GM18868 (cell line): ENCODE results near the gene VIL1.

Experiments used
- ATAC-seq: cut with Tn5 transposase; IDR thresholded peaks from one replicate; pipeline ENCODE4 v1.9.1; 2021; ENCODE audit warnings: mild to moderate bottlenecking, moderate library complexity; ENCODE audit not compliant: unreplicated experiment

The VIL1 gene

GRCh38 chr2:218405086-218405745 lies 13.7 kb upstream of the VIL1 start:
- ATAC-seq: no peak

DNA sequence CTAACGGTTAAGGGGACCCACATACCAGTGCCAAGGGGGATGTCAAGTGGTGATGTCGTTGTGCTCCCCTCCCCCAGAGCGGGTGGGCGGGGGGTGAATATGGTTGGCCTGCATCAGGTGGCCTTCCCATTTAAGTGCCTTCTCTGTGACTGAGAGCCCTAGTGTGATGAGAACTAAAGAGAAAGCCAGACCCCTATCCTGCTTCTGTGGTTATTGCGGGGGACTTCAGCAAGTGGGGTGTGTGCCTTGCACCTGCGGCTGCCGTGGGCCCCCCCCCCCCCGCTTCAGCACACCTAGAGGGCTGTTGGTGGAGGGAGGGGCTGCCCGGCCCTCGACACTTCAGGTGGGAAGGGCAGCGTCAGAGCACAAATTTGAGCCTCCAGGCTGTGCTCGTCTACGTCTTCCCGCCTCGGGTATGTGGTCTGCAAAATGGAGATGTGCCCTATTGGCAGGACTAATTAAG lies 13.1 kb upstream of the VIL1 start:
- ATAC-seq: peak; percentile 11

DNA sequence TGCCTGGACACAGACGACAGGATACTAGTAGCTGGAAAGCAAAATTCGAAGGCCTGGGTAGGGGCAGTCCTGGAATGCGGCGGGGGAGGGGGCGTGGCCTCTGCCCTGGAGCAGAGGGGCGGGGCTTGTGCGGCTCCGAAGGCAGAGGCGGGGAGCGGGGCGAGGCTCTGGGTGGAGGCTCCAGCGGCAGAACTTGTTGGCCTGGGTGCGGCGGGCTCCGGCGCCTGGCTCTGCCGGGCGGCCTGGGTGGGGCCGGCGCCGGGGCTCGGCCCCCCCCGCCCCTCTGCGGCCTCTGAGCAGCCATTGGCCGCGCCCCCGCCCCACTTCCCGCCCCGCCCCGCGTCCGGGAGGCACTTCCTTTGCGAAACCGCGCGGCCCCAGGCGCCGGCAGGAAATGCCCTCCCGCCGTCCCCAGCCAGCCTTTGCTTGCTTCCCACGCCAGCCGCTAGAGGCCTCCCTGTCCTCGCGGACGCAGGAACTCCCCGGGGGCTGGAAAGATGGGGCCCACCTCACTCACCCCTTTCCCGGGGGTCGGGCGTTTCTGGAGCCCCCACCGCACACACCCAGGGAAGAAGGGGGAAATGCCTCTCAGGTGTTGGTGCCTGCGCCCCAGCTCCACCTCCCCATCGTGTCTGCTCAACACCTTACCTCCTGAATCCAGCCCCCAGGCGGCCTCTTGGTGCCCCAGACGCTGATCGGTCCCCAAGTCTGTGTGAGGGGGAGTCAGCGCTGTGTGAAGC lies 12.5 kb upstream of the VIL1 start:
- peak; percentile 83 for ATAC-seq

DNA sequence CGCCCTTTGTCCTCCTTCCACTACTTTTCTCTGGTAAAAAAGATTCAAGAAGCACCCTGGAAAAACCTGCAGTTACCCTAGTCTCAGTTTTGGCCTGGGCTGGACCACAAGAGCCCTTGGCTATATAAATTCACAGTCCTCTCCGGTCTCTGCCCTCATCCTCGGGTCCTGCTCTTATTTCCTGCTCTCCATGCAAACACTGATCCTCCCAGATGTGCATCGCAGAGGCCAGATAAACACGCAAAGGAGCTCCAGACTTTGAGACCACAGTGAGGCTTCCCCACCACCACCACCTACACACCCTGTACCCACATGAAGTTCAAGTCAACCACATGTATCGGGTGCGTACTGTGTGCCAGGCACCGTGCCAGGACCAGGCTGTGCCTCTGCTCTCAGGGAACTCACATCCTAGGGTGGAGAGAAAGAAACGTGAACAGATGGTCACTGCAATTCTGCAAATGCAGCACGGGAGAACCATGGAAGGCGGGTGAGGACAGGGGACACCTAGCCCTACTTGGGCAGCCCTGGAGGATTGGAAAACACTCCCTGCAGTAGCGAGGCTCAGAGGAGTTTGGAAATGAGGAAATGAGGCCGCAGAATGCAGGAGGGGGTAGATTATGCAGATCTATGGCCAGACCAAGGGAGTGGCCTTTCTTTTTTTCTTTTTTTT lies 11.8 kb upstream of the VIL1 start:
- no peak for ATAC-seq

- ATAC-seq: no peak
These were observed 11.2 kb upstream of the VIL1 start for GRCh38 chr2:218407717-218408116.

DNA sequence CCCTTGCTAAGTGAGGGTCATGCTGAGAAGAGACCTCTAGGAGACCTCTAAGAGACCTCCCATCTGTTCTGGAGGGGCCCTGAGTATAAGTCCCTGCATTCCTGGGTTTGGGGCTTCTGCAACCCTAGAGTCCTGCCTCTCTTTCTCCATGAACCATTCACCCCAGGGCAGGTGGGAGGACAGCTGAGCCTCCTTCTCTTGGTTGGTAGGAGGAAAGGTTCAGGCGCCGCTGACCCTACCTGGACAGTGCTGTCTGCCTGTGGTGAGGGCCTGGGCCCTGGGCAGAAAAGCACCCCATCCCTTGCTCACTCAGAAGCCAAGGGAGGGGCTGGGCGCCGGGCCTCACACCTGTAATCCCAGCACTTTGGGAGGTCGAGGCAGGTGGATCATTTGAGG lies 604 bp upstream of the VIL1 start:
- ATAC-seq: no peak

DNA sequence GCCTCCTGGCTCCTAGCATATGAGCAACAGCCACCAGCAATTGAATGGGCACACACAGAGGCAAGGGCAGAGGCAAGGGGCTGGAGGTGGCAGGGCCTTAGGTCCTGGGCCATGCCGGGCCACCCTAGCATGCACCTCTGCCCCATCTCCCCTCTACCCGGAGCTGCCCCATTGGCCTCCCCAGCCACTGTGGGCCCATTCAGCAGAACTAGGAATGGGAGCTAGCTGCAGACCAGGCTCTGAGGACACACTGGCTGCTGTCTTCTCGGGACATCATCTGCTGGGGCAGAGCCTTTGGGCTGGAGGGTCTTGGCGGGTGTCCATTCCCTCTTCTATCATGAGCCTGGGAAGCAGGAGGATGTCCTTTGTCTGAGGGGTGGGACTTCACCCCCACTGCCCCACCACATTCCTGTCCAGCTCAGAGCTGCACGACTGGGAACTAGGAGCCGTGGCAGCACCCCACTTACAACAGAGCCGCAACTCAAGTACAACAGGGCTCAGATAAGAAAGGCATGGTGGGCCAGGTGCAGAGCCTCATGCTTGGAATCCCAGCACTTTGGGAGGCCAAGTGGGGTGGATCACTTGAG lies 800 bp downstream of the VIL1 start:
- ATAC-seq: no peak

GRCh38 chr2:218421027-218421426 lies 2.1 kb downstream of the VIL1 start:
- ATAC-seq: no peak

GRCh38 chr2:218422403-218423086 lies 3.6 kb downstream of the VIL1 start:
- ATAC-seq: no peak

DNA sequence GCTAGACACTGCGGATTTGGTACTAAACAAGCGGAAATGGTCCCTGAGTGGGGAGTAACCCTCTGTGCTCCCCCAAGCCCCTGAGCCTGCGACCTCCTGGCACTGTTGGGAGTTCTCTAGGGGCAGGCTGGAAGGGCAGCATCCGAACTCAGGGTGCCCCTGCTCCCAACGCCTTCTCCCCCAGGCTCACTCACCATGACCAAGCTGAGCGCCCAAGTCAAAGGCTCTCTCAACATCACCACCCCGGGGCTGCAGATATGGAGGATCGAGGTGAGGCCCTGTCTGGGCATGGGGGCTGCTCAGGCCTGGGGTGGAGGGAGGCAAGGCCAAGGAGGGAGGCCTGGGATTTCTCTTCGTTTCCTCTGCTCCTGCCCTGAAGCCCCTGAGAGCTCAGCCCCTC lies 4.7 kb downstream of the VIL1 start:
- ATAC-seq: no peak

DNA sequence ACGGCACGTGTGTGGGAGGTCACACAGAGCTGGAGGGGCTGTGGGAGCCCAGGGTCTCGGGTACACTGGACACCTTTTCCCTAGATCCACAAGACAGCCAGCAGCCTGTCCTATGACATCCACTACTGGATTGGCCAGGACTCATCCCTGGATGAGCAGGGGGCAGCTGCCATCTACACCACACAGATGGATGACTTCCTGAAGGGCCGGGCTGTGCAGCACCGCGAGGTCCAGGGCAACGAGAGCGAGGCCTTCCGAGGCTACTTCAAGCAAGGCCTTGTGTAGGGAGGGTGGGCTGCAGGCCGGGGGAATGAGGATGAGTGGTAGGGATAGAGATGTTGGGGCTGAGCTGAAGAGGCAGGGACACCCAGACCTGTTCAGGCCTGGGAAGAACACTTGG lies 6.6 kb downstream of the VIL1 start:
- no peak for ATAC-seq

DNA sequence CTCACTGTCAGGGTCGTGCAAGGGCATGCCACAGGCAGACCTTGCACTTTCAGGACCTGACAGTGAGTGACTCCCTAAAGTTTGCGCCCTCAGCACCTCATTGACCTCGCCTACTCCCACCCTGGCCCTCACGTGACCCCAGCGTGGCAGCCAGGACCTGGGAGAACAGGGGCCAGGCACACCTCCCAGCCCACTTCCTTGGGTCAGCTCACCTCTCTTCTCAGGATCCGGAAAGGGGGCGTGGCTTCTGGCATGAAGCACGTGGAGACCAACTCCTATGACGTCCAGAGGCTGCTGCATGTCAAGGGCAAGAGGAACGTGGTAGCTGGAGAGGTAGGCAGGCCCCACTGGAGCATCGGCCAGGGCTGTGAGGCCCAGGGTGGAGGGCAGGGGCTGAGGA lies 8.8 kb downstream of the VIL1 start:
- ATAC-seq: no peak

GRCh38 chr2:218428846-218429558 lies 10.1 kb downstream of the VIL1 start:
- ATAC-seq: no peak

DNA sequence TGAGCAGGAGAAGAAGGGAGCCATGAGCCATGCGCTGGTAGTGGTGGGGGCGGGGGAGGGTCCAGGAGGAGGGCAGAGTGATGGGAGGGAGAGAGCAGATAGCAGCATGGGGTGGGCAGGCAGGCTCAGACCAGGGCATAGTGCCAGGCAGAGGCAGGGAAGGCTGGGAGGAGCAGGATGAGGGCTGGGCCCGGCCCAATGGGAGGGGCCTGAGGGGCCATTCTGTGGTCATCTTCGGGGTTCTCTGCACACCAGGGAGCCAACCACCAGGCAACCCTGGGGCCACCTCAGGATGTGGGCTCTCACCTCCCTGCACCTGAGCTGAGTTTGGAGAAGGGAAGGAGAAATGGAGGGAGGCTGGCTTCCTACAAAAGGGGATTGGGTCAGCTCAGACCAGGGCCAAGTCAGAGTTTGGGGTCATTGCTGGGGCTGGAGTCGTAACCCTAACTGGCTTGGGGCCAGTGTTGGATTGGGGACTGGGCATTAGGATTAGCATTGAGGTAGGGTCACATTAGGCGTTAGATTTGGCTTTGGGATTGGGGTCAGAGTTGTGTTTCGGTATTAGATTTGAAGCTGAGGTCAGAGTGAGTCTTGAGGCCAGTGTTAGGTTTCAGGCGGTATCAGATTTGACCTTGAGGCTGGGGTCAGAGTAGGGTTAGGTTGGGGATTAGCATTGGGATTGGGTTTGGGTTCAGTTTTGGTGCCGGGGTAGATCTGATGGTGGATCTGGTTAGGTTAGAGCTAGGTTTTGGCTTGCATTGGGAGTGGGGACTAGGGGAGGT lies 11.2 kb downstream of the VIL1 start:
- ATAC-seq: no peak

DNA sequence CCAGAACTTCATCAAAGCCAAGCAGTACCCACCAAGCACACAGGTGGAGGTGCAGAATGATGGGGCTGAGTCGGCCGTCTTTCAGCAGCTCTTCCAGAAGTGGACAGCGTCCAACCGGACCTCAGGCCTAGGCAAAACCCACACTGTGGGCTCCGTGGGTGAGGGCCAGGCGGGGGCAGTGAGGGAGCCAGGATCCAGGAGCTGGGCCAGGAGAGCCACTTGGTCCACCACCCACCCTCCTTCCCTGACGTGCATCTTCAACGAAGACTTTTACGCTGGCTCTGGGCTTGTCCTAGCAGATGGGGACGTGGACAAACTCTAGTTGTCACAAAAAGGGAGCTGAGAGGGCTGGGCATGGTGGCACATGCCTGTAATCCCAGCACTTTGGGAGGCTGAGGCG lies 11.8 kb downstream of the VIL1 start:
- ATAC-seq: no peak

- ATAC-seq: no peak
These were observed 13.0 kb downstream of the VIL1 start for GRCh38 chr2:218431878-218432277.

DNA sequence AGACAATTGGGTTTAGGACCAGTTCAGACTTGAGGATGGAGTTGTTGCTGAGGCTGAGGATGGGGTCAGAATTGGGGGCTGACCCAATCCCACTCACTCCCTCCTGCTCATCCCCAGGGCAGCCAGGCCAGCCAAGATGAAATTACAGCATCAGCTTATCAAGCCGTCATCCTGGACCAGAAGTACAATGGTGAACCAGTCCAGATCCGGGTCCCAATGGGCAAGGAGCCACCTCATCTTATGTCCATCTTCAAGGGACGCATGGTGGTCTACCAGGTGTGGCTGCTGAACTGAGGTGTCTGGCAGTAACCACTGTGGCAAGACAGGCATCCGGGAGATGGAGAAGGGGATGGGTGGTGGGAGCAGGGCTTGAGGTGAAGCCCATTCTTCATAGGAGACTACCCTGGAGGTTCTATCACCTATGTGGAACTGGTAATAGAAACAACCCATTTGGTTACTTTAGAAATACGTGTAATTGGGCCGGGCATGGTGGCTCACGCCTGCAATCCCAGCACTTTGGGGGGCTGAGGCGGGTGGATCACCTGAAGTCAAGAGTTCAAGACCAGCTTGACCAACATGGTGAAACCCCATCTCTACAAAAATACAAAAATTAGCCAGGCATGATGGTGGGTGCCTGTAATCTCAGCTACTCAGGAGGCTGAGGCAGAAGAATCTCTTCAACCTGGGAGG lies 13.9 kb downstream of the VIL1 start:
- ATAC-seq: no peak

DNA sequence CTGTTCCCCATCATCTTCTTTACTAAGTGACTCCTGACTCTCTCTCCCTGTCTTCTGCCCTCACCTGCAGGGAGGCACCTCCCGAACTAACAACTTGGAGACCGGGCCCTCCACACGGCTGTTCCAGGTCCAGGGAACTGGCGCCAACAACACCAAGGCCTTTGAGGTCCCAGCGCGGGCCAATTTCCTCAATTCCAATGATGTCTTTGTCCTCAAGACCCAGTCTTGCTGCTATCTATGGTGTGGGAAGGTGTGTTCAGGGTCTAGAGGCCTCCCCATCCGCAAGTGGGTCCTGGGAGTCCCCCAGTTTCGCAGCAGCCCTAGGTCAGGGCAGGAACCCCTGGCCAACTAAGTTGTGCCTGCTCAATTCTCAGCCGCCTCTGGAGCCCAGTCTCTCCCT lies 15.5 kb downstream of the VIL1 start:
- ATAC-seq: no peak
